Measurements from ENCODE around the gene KCNG3.

DNA sequence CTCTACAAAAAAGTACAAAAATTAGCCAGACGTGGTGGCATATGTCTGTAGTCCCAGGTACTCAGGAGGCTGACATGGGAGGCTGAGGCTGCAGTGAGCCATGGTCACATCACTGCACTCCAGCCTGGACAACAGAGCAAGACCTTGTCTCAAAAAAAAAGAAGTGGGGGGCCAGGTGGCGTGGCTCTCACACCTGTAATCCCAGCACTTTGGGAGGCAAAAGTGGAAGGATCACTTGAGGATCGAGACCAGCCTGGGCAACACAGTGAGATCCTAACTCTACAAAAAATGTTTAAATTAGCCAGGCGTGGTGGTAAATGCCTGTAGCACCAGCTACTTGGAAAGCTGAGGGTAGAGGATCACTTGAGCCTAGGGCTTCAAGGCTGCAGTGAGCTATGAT lies 23.1 kb downstream of the KCNG3 start:
- no peak for TF ChIP-seq CTCF (IDR thresholded peaks at IDR 0.05)
- TF ChIP-seq POLR2A (IDR thresholded peaks at IDR 0.05), result no peak
